ENCODE data around the gene PXDN.
"Not testable (repeated sequence)": the region's sequence is repeated elsewhere in the genome, so short reads cannot be mapped to it uniquely, and the experiment has no call there.

Gene PXDN

GRCh38 chr2:1775511-1776035 lies 31.3 kb upstream of the PXDN start:
- DNase-seq = no peak

- DNase-seq = no peak
These were observed 30.6 kb upstream of the PXDN start for GRCh38 chr2:1774929-1775328.

GRCh38 chr2:1773883-1774282 lies 29.6 kb upstream of the PXDN start:
- no peak for DNase-seq

GRCh38 chr2:1772471-1773267 lies 28.4 kb upstream of the PXDN start:
- DNase-seq = no peak

- DNase-seq = no peak
These were observed 27.4 kb upstream of the PXDN start for GRCh38 chr2:1771626-1772280.

- no peak for DNase-seq
These were observed 26.5 kb upstream of the PXDN start for GRCh38 chr2:1770566-1771380.

GRCh38 chr2:1769703-1770422 lies 25.5 kb upstream of the PXDN start:
- DNase-seq = peak; percentile 76

GRCh38 chr2:1767939-1768691 lies 23.8 kb upstream of the PXDN start:
- DNase-seq = no peak

GRCh38 chr2:1766851-1767811 lies 22.8 kb upstream of the PXDN start:
- DNase-seq = no peak

- no peak for DNase-seq
These were observed 22.1 kb upstream of the PXDN start for GRCh38 chr2:1766425-1766824.

- DNase-seq = not testable (repeated sequence)
These were observed 20.9 kb upstream of the PXDN start for GRCh38 chr2:1765201-1765600.

- no peak for DNase-seq
These were observed 15.3 kb upstream of the PXDN start for GRCh38 chr2:1759611-1759930.

GRCh38 chr2:1758774-1759610 lies 14.7 kb upstream of the PXDN start:
- DNase-seq = no peak

GRCh38 chr2:1758171-1758570 lies 13.9 kb upstream of the PXDN start:
- no peak for DNase-seq

GRCh38 chr2:1757567-1757966 lies 13.3 kb upstream of the PXDN start:
- DNase-seq = no peak

GRCh38 chr2:1757146-1757545 lies 12.8 kb upstream of the PXDN start:
- DNase-seq = not testable (repeated sequence)

GRCh38 chr2:1756456-1756855 lies 12.1 kb upstream of the PXDN start:
- DNase-seq = no peak

- DNase-seq = no peak
These were observed 11.3 kb upstream of the PXDN start for GRCh38 chr2:1755436-1756191.

All from activated CD4-positive, alpha-beta T cell treated with anti-CD3 and anti-CD28 coated beads for 48 hours (primary cell).